H9 (cell line): Measurements from ENCODE around the gene TANGO6. TPM values are rescaled to one million over a fixed set of nuclear protein-coding genes. Genes with fewer than 3 reads are reported as not detected.
A peak's percentile ranks its signal among the peaks of the same experiment; 100 is the strongest.

ENCODE experiments used
- DNase-seq: peaks from one replicate; pipeline ENCODE4 v3.0.0-alpha.2; 2017
- H2AFZ ChIP-seq: one replicate; pipeline ENCODE4 v1.6.1; 2013; ENCODE audit warnings: mild to moderate bottlenecking, low read length, control low read depth, moderate library complexity
- H2AK5ac ChIP-seq: 2 replicates; pipeline ENCODE4 v1.6.1; 2013; ENCODE audit warnings: low read length, control low read depth, mixed read lengths; ENCODE audit not compliant: insufficient read length
- H2BK120ac ChIP-seq: one replicate; pipeline ENCODE4 v1.6.1; 2013; ENCODE audit warnings: low read depth, mild to moderate bottlenecking, low read length, control low read depth, inconsistent platforms; ENCODE audit not compliant: poor library complexity, severe bottlenecking
- H2BK12ac ChIP-seq: 2 replicates; pipeline ENCODE4 v1.6.1; 2013; ENCODE audit warnings: low read length, control low read depth, mixed read lengths, low read depth; ENCODE audit not compliant: insufficient read length
- H2BK15ac ChIP-seq: 2 replicates; pipeline ENCODE4 v1.6.1; 2013; ENCODE audit warnings: low read depth, low read length, control low read depth
- H2BK20ac ChIP-seq: one replicate; pipeline ENCODE4 v1.6.1; 2013; ENCODE audit warnings: low read depth, mild to moderate bottlenecking, low read length, control low read depth, inconsistent platforms; ENCODE audit not compliant: poor library complexity, severe bottlenecking
- H2BK5ac ChIP-seq: 2 replicates; pipeline ENCODE4 v1.6.1; 2013; ENCODE audit warnings: low read length, control low read depth, mixed read lengths; ENCODE audit not compliant: insufficient read length
- H3K14ac ChIP-seq: 2 replicates; pipeline ENCODE4 v1.6.1; 2013; ENCODE audit warnings: low read length, control low read depth; ENCODE audit not compliant: insufficient read depth
- H3K18ac ChIP-seq: 2 replicates; pipeline ENCODE4 v1.6.1; 2013; ENCODE audit warnings: low read depth, mild to moderate bottlenecking, mixed read lengths, low read length, control low read depth; ENCODE audit not compliant: insufficient read length
- H3K23ac ChIP-seq: 2 replicates; pipeline ENCODE4 v1.6.1; 2013; ENCODE audit warnings: low read length, control low read depth, mixed read lengths, low read depth; ENCODE audit not compliant: insufficient read length
- H3K23me2 ChIP-seq: 2 replicates; pipeline ENCODE4 v1.6.1; 2013; ENCODE audit warnings: low read depth, mild to moderate bottlenecking, mixed read lengths, low read length, control low read depth; ENCODE audit not compliant: insufficient read length, poor library complexity, severe bottlenecking
- H3K27ac ChIP-seq: 2 replicates; pipeline ENCODE4 v1.5.1; 2013; ENCODE audit warnings: low read length, control low read depth, mixed read lengths, low read depth; ENCODE audit not compliant: insufficient read length
- H3K27me3 ChIP-seq: 2 replicates; pipeline ENCODE4 v1.6.1; 2013; ENCODE audit warnings: low read length, control low read depth, inconsistent platforms; ENCODE audit not compliant: insufficient read depth
- H3K4ac ChIP-seq: 2 replicates; pipeline ENCODE4 v1.6.1; 2013; ENCODE audit warnings: low read depth, mild to moderate bottlenecking, control low read depth, inconsistent platforms, low read length, moderate library complexity
- H3K4me1 ChIP-seq: 2 replicates; pipeline ENCODE4 v1.6.1; 2013; ENCODE audit warnings: low read length, control low read depth, inconsistent platforms; ENCODE audit not compliant: insufficient read depth
- H3K4me2 ChIP-seq: 2 replicates; pipeline ENCODE4 v1.6.1; 2013; ENCODE audit warnings: low read length, control low read depth, mixed read lengths; ENCODE audit not compliant: insufficient read length, insufficient read depth
- H3K56ac ChIP-seq: 2 replicates; pipeline ENCODE4 v1.6.1; 2013; ENCODE audit warnings: low read depth, mild to moderate bottlenecking, mixed read lengths, low read length, control low read depth; ENCODE audit not compliant: insufficient read length
- H3K79me1 ChIP-seq: 2 replicates; pipeline ENCODE4 v1.6.1; 2013; ENCODE audit warnings: low read depth, mild to moderate bottlenecking, moderate library complexity, low read length, control low read depth, inconsistent platforms; ENCODE audit not compliant: insufficient read depth, poor library complexity, severe bottlenecking
- H3K79me2 ChIP-seq: 2 replicates; pipeline ENCODE4 v1.6.1; 2013; ENCODE audit warnings: low read length, control low read depth, inconsistent platforms; ENCODE audit not compliant: insufficient read depth
- H3K9ac ChIP-seq: 2 replicates; pipeline ENCODE4 v1.6.1; 2013; ENCODE audit warnings: low read length, control low read depth, mixed read lengths; ENCODE audit not compliant: insufficient read length; ENCODE audit errors: extremely low read depth
- H3K9me3 ChIP-seq: one replicate; pipeline ENCODE4 v1.6.1; 2013; ENCODE audit warnings: low read depth, low read length, inconsistent platforms; ENCODE audit not compliant: control insufficient read depth
- H3T11ph ChIP-seq: one replicate; pipeline ENCODE4 v1.6.1; 2013; ENCODE audit warnings: mild to moderate bottlenecking, low read length, control low read depth, inconsistent platforms
- H4K20me1 ChIP-seq: one replicate; pipeline ENCODE4 v1.6.1; 2013; ENCODE audit not compliant: control insufficient read depth, insufficient read length, insufficient read depth
- H4K5ac ChIP-seq: 2 replicates; pipeline ENCODE4 v1.6.1; 2013; ENCODE audit warnings: low read depth, mild to moderate bottlenecking, mixed read lengths, low read length, control low read depth; ENCODE audit not compliant: insufficient read length
- H4K8ac ChIP-seq: replicated peaks from 2 replicates; pipeline ENCODE4 v1.6.1; 2013; ENCODE audit warnings: low read length, control low read depth, mixed read lengths, low read depth; ENCODE audit not compliant: insufficient read length
- H4K91ac ChIP-seq: 2 replicates; pipeline ENCODE4 v1.6.1; 2013; ENCODE audit warnings: low read depth, mild to moderate bottlenecking, moderate library complexity, mixed read lengths, low read length, control low read depth; ENCODE audit not compliant: insufficient read length
- H3K27ac Mint-ChIP-seq, 3 experiments: 2 replicates in 2 of 3; 3 replicates in 1 of 3; pipeline ENCODE4 v1.8.0; 2020 to 2021; ENCODE audit warnings: mixed read lengths in 3 of 3, mild to moderate bottlenecking in 1 of 3, moderate library complexity in 1 of 3
- H3K27me3 Mint-ChIP-seq: 2 replicates; pipeline ENCODE4 v1.8.0; 2021; ENCODE audit warnings: low read depth, mild to moderate bottlenecking, moderate library complexity, mixed read lengths
- H3K36me3 Mint-ChIP-seq, 3 experiments: 2 replicates in 2 of 3; 3 replicates in 1 of 3; pipeline ENCODE4 v1.8.0; 2020 to 2021; ENCODE audit warnings: low read depth in 3 of 3, mixed read lengths in 3 of 3; ENCODE audit not compliant: insufficient read depth in 1 of 3
- H3K4me1 Mint-ChIP-seq, 2 experiments: 2 replicates each; pipeline ENCODE4 v1.8.0; 2020; ENCODE audit warnings: mixed read lengths in 2 of 2
- H3K4me3 Mint-ChIP-seq, 2 experiments: 2 replicates in 1 of 2; 3 replicates in 1 of 2; pipeline ENCODE4 v1.8.0; 2020 to 2021; ENCODE audit warnings: mild to moderate bottlenecking in 2 of 2, mixed read lengths in 2 of 2, moderate library complexity in 1 of 2
- H3K9me3 Mint-ChIP-seq, 2 experiments: 2 replicates in 1 of 2; 3 replicates in 1 of 2; pipeline ENCODE4 v1.8.0; 2020; ENCODE audit warnings: mild to moderate bottlenecking in 2 of 2, mixed read lengths in 2 of 2, moderate library complexity in 1 of 2
- CTCF ChIP-seq: fragments of 200-600 bp; sonication (generic); conservative IDR thresholded peaks from 3 replicates; pipeline ENCODE4 v1.8.0; 2021; ENCODE audit warnings: antibody characterized with exemption, mild to moderate bottlenecking
- WGBS: extraction: QIAGEN DNeasy Blood & Tissue Kit; methylation state at CpG from one replicate; pipeline ENCODE4 v1.1.7; 2013; ENCODE audit warnings: missing lambda C conversion rate, low lambda C conversion rate, mixed read lengths; ENCODE audit not compliant: insufficient read length; ENCODE audit errors: extremely low coverage; 5-methylcytosine and 5-hydroxymethylcytosine counted together
- total RNA-seq: library from RNA; stranded (reverse); gene quantifications from 2 replicates; pipeline ENCODE4 v1.2.1, GENCODE V29; 2021

Gene TANGO6
- total RNA-seq, 1 experiment from 2014 or later, result 12.0 TPM

- Histone ChIP-seq H3K27me3 (no peaks in the 10 kb centered on the region), H3K4me2 (no peak overlapping the region), H3K23ac (no peak overlapping the region), H3K14ac (no peak overlapping the region), H3K9ac (no peak overlapping the region), H4K5ac (no peak overlapping the region), H3K79me1 (no peaks in the 10 kb centered on the region), H3K79me2 (peaks cover 3% of the 10 kb centered on the region; the same call in 1 of the 2 replicates), H4K20me1 (no peaks in the 10 kb centered on the region), H3T11ph (no peak overlapping the region), H3K27ac (no peak overlapping the region), H2BK20ac (no peak overlapping the region), H3K23me2 (no peaks in the 10 kb centered on the region), H2BK120ac (no peak overlapping the region), H2AK5ac (no peak overlapping the region), H3K18ac (no peak overlapping the region), H4K8ac (no peak overlapping the region), H2BK15ac (no peak overlapping the region), H3K56ac (no peak overlapping the region), H3K4ac (no peak overlapping the region), H3K4me1 (no peaks in the 10 kb centered on the region), H2BK12ac (no peak overlapping the region), H2BK5ac (no peak overlapping the region), H3K9me3 (no peaks in the 10 kb centered on the region), H4K91ac (no peak overlapping the region), H2AFZ (no peak overlapping the region)
- Mint-ChIP-seq H3K27me3 (no peaks in the 10 kb centered on the region), H3K27ac (peak overlapping the region in 1 of 3 experiments; percentile 44; a peak in 1 of 7 replicates), H3K9me3 (no peaks in the 10 kb centered on the region; a peak in 2 of 5 replicates), H3K36me3 (peaks cover 79 to 95% (median 89%) of the 10 kb centered on the region in 3 experiments), H3K4me3 (no peak overlapping the region), H3K4me1 (peaks cover 5 to 18% of the 10 kb centered on the region in 2 experiments)
- TF ChIP-seq CTCF, result no peak
- no peak for DNase-seq
- no CpG with 5 or more reads among the region's 25 CpGs for whole genome bisulfite sequencing
Measured at GRCh38 chr16:69114346-69114975, 271.1 kb downstream of the TANGO6 start.
